Trophoblast cell (in vitro differentiated cells and primary cell): ENCODE measurements around the gene ZNF594.

ENCODE experiments used
- DNase-seq, 2 donors: peaks; one replicate each; pipeline ENCODE4 v3.0.0-alpha.2; 2016
- H2AFZ ChIP-seq: 2 replicates; pipeline ENCODE4 v1.6.1; 2013; ENCODE audit warnings: low read length, moderate library complexity, mild to moderate bottlenecking; ENCODE audit not compliant: insufficient read depth, poor library complexity
- H2AK5ac ChIP-seq: 2 replicates; pipeline ENCODE4 v1.6.1; 2013; ENCODE audit warnings: mild to moderate bottlenecking, low read length
- H2BK120ac ChIP-seq: 2 replicates; pipeline ENCODE4 v1.6.1; 2013; ENCODE audit warnings: low read length, mild to moderate bottlenecking, moderate library complexity; ENCODE audit not compliant: insufficient read depth, poor library complexity
- H2BK12ac ChIP-seq: 2 replicates; pipeline ENCODE4 v1.6.1; 2013; ENCODE audit warnings: mild to moderate bottlenecking, low read length, moderate library complexity
- H2BK5ac ChIP-seq: 2 replicates; pipeline ENCODE4 v1.6.1; 2013; ENCODE audit warnings: low read length, low read depth, moderate library complexity, mild to moderate bottlenecking; ENCODE audit not compliant: poor library complexity
- H3K14ac ChIP-seq: 2 replicates; pipeline ENCODE4 v1.6.1; 2013; ENCODE audit warnings: mild to moderate bottlenecking, low read length
- H3K18ac ChIP-seq: 2 replicates; pipeline ENCODE4 v1.6.1; 2013; ENCODE audit warnings: mild to moderate bottlenecking, low read length
- H3K23ac ChIP-seq: 2 replicates; pipeline ENCODE4 v1.6.1; 2013; ENCODE audit warnings: low read length
- H3K27ac ChIP-seq: 2 replicates; pipeline ENCODE4 v1.5.1; 2013; ENCODE audit warnings: low read depth, mild to moderate bottlenecking, inconsistent platforms, low read length, moderate library complexity
- H3K27me3 ChIP-seq: 2 replicates; pipeline ENCODE4 v1.6.1; 2013; ENCODE audit warnings: inconsistent platforms, mild to moderate bottlenecking, low read length, moderate library complexity; ENCODE audit not compliant: insufficient read depth
- H3K36me3 ChIP-seq, 2 experiments: 1 replicate in 1 of 2; 2 replicates in 1 of 2; pipeline ENCODE4 v1.6.1; 2013; ENCODE audit warnings: low read length in 2 of 2, mild to moderate bottlenecking in 2 of 2, moderate library complexity in 1 of 2; ENCODE audit not compliant: insufficient read depth in 2 of 2, control insufficient read depth in 1 of 2
- H3K4ac ChIP-seq: 2 replicates; pipeline ENCODE4 v1.6.1; 2013; ENCODE audit warnings: low read depth, mild to moderate bottlenecking, low read length, moderate library complexity
- H3K4me1 ChIP-seq, 2 experiments: 1 replicate in 1 of 2; 2 replicates in 1 of 2; pipeline ENCODE4 v1.6.1; 2013; ENCODE audit warnings: low read length in 2 of 2, mild to moderate bottlenecking in 2 of 2, moderate library complexity in 1 of 2; ENCODE audit not compliant: insufficient read depth in 2 of 2, control insufficient read depth in 1 of 2
- H3K4me2 ChIP-seq: 2 replicates; pipeline ENCODE4 v1.6.1; 2013; ENCODE audit warnings: inconsistent platforms, mild to moderate bottlenecking, low read length, moderate library complexity
- H3K4me3 ChIP-seq: 2 replicates; pipeline ENCODE4 v1.5.1; 2013; ENCODE audit warnings: mild to moderate bottlenecking, low read depth, low read length, inconsistent platforms
- H3K79me1 ChIP-seq: one replicate; pipeline ENCODE4 v1.6.1; 2013; ENCODE audit warnings: low read length
- H3K79me2 ChIP-seq: 2 replicates; pipeline ENCODE4 v1.6.1; 2013; ENCODE audit warnings: low read length, mild to moderate bottlenecking; ENCODE audit not compliant: control insufficient read depth, insufficient read depth, poor library complexity
- H3K9ac ChIP-seq: 2 replicates; pipeline ENCODE4 v1.6.1; 2013; ENCODE audit warnings: mild to moderate bottlenecking, low read length
- H3K9me3 ChIP-seq: 2 replicates; pipeline ENCODE4 v1.6.1; 2013; ENCODE audit warnings: low read depth, mild to moderate bottlenecking, control low read depth, inconsistent platforms, low read length; ENCODE audit not compliant: insufficient read depth
- H4K12ac ChIP-seq: 2 replicates; pipeline ENCODE4 v1.6.1; 2013; ENCODE audit warnings: low read depth, mild to moderate bottlenecking, low read length, moderate library complexity
- H4K8ac ChIP-seq: 2 replicates; pipeline ENCODE4 v1.6.1; 2013; ENCODE audit warnings: low read depth, mild to moderate bottlenecking, low read length, moderate library complexity
- H4K91ac ChIP-seq: one replicate; pipeline ENCODE4 v1.6.1; 2013; ENCODE audit warnings: low read depth, mild to moderate bottlenecking, low read length, moderate library complexity
- WGBS: extraction: QIAGEN DNeasy Blood & Tissue Kit; methylation state at CpG from one replicate; pipeline ENCODE4 v1.1.7; 2013; ENCODE audit warnings: missing lambda C conversion rate; ENCODE audit not compliant: insufficient read length, insufficient coverage; ENCODE audit errors: extremely low coverage; 5-methylcytosine and 5-hydroxymethylcytosine counted together

ZNF594 gene

DNA sequence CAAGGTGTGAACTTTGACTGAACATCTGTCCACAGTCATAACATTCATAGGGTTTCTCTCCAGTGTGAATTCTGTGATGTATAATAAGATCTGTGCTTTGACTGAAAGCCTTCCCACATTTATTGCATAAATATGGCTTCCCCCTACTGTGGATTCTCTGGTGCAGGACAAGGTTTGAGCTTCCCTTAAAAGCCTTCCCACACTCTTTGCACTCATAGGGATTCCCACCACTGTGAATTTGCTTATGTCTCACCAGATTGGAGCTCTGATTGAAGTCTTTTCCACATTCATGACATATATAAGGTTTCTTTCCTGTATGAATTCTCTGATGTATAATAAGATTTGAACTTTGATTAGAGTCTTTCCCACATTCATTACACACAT, 8.3 kb downstream of the ZNF594 start:
- no peaks in the 10 kb centered on the region for H3K79me2 ChIP-seq
- H3K9me3 ChIP-seq, result peaks cover 32% of the 10 kb centered on the region
- no peak overlapping the region for H4K91ac ChIP-seq
- no peak overlapping the region for H3K14ac ChIP-seq
- no peak overlapping the region for H3K27ac ChIP-seq
- H3K79me1 ChIP-seq, result no peaks in the 10 kb centered on the region
- no peak overlapping the region for H3K4me2 ChIP-seq
- no peak overlapping the region for H2AFZ ChIP-seq
- no peak overlapping the region for H3K23ac ChIP-seq
- H2BK12ac ChIP-seq, result no peak overlapping the region
- H2BK5ac ChIP-seq, result no peak overlapping the region
- H4K12ac ChIP-seq, result no peak overlapping the region
- DNase-seq, result no peak
- no peak overlapping the region for H3K18ac ChIP-seq
- H4K8ac ChIP-seq, result no peak overlapping the region
- no peak overlapping the region for H3K4me3 ChIP-seq
- no peak overlapping the region for H2BK120ac ChIP-seq
- no peak overlapping the region for H3K9ac ChIP-seq
- no peak overlapping the region for H3K4ac ChIP-seq
- peaks cover 18 to 25% of the 10 kb centered on the region in 2 experiments for H3K36me3 ChIP-seq
- H3K4me1 ChIP-seq, result no peaks in the 10 kb centered on the region
- H3K27me3 ChIP-seq, result no peaks in the 10 kb centered on the region
- H2AK5ac ChIP-seq, result no peak overlapping the region

DNA sequence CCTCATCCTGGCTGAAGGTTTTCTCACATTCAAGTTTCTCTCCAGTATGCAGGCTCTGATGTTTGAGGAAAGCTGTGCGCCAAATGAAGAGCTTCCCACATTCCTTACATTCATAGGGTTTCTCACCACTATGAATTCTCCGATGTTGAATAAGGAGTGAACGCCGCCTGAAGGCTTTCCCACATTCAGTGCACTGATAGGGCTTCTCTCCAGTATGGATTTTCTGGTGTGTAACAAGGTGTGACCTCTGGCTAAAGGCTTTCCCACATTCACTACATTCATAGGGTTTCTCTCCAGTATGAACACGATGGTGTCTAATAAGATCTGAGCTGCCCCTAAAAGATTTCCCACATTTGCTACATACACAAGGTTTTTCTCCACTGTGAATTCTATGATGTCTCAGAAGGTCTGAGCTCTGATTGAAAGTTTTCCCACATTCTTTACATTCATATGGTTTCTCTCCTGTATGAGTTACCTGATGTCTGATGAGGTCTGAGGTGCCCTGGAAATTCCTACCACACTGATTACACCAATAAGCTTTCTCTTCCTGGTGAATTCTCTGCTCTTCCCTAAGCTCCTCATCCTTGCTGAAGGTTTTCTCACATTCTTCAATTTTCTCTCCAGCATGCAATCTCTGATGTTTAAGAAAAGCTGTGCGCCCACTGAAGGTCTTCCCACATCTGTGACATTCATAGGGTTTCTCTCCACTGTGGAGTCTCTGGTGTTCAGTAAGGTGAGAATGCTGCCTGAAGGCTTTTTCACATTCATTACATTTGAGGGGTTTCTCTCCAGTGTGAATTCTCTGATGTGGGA, 8.9 kb downstream of the ZNF594 start:
- no peak overlapping the region for H3K18ac ChIP-seq
- no peak overlapping the region for H4K8ac ChIP-seq
- H3K36me3 ChIP-seq, result peaks cover 18 to 25% of the 10 kb centered on the region in 2 experiments
- peaks cover 31% of the 10 kb centered on the region for H3K9me3 ChIP-seq
- H2BK5ac ChIP-seq, result no peak overlapping the region
- DNase-seq, result no peak
- no peaks in the 10 kb centered on the region for H3K4me1 ChIP-seq
- H3K79me2 ChIP-seq, result no peaks in the 10 kb centered on the region
- H2AK5ac ChIP-seq, result no peak overlapping the region
- no peak overlapping the region for H3K14ac ChIP-seq
- H4K12ac ChIP-seq, result no peak overlapping the region
- no peaks in the 10 kb centered on the region for H3K27me3 ChIP-seq
- no peak overlapping the region for H4K91ac ChIP-seq
- H3K4ac ChIP-seq, result no peak overlapping the region
- no peak overlapping the region for H2AFZ ChIP-seq
- H3K79me1 ChIP-seq, result no peaks in the 10 kb centered on the region
- H3K27ac ChIP-seq, result no peak overlapping the region
- no peak overlapping the region for H3K4me3 ChIP-seq
- no CpG with 5 or more reads among the region's 6 CpGs for WGBS
- H3K23ac ChIP-seq, result no peak overlapping the region
- no peak overlapping the region for H2BK12ac ChIP-seq
- no peak overlapping the region for H3K9ac ChIP-seq
- no peak overlapping the region for H3K4me2 ChIP-seq
- H2BK120ac ChIP-seq, result no peak overlapping the region

DNA sequence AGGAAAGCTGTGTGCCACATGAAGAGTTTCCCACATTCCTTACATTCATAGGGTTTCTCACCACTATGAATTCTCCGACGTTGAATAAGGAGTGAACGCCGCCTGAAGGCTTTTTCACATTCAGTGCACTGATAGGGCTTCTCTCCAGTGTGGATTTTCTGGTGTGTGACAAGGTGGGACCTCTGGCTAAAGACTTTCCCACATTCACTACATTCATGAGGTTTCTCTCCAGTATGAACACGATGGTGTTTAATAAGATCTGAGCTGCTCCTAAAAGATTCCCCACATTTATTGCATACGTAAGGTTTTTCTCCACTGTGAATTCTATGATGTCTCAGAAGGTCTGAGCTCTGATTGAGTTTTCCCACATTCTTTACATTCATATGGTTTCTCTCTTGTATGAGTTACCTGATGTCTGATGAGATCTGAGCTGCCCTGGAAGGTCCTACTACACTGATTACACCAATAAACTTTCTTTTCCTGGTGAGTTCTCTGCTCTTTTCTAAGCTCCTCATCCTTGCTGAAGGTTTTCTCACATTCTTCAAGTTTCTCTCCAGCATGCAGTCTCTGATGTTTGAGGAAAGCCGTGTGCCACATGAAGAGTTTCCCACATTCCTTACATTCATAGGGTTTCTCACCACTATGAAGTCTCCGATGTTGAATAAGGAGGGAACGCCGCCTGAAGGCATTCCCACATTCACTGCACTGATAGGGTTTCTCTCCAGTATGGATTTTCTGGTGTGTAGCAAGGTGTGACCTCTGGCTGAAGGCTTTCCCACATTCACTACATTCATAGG, 10.0 kb downstream of the ZNF594 start:
- Histone ChIP-seq H3K18ac (no peak overlapping the region), H2BK120ac (no peak overlapping the region)

DNA sequence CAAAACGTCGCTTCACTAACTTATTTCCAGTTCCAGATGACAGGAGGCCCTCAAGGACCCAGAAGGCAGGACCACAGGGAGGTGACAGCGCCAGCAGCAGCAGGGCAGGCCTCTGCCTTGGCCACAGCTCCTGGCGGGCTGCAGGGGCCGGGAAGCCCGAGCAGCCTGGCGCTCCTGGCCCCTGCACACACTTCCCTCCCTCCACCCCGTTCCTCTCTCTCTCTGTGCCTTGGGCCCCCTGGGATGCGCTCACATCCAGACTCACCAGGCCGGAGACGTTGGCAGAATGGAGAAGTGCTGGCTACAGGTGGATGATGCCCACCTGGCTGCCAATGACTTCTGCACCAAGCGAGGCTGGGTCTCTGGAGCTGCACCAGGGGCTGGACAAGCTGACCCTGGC, 12.7 kb downstream of the ZNF594 start:
- Histone ChIP-seq H3K14ac (no peak overlapping the region), H3K4me3 (peak overlapping the region; percentile 18), H3K23ac (no peak overlapping the region), H3K79me2 (no peaks in the 10 kb centered on the region), H2AFZ (no peak overlapping the region), H4K91ac (no peak overlapping the region), H2AK5ac (no peak overlapping the region), H4K8ac (no peak overlapping the region), H3K4me1 (no peaks in the 10 kb centered on the region), H2BK12ac (no peak overlapping the region), H3K18ac (no peak overlapping the region), H2BK120ac (no peak overlapping the region), H3K27ac (no peak overlapping the region), H3K9ac (no peak overlapping the region), H3K9me3 (peaks cover 21% of the 10 kb centered on the region), H3K4me2 (no peak overlapping the region), H3K4ac (no peak overlapping the region), H2BK5ac (no peak overlapping the region), H3K27me3 (no peaks in the 10 kb centered on the region), H3K36me3 (peaks cover 17 to 22% of the 10 kb centered on the region in 2 experiments), H3K79me1 (no peaks in the 10 kb centered on the region), H4K12ac (no peak overlapping the region)
- DNase-seq, result no peak
- no CpG with 5 or more reads among the region's 12 CpGs for WGBS

More for the DNA sequence above, 10.0 kb downstream of the ZNF594 start:
- H3K4me2 ChIP-seq, result no peak overlapping the region
- no peaks in the 10 kb centered on the region for H3K27me3 ChIP-seq
- no CpG with 5 or more reads among the region's 10 CpGs for WGBS
- H2BK5ac ChIP-seq, result no peak overlapping the region
- H3K79me1 ChIP-seq, result no peaks in the 10 kb centered on the region
- peaks cover 30% of the 10 kb centered on the region for H3K9me3 ChIP-seq
- H3K4me3 ChIP-seq, result no peak overlapping the region
- H2BK12ac ChIP-seq, result no peak overlapping the region
- DNase-seq, result no peak
- no peak overlapping the region for H4K91ac ChIP-seq
- no peak overlapping the region for H3K23ac ChIP-seq
- H4K8ac ChIP-seq, result no peak overlapping the region
- H3K4ac ChIP-seq, result no peak overlapping the region
- no peaks in the 10 kb centered on the region for H3K4me1 ChIP-seq
- H2AK5ac ChIP-seq, result no peak overlapping the region
- no peak overlapping the region for H2AFZ ChIP-seq
- H3K36me3 ChIP-seq, result peaks cover 20 to 25% of the 10 kb centered on the region in 2 experiments
- no peak overlapping the region for H3K14ac ChIP-seq
- H4K12ac ChIP-seq, result no peak overlapping the region
- H3K27ac ChIP-seq, result no peak overlapping the region
- H3K79me2 ChIP-seq, result no peaks in the 10 kb centered on the region
- H3K9ac ChIP-seq, result no peak overlapping the region
